ENCODE measurements around the gene CCDC127. TPM values are rescaled to one million over a fixed set of nuclear protein-coding genes. Genes with fewer than 3 reads are reported as not detected.

The CCDC127 gene
- total RNA-seq, 1 experiment from 2014 or later, result 10.5 TPM

DNA sequence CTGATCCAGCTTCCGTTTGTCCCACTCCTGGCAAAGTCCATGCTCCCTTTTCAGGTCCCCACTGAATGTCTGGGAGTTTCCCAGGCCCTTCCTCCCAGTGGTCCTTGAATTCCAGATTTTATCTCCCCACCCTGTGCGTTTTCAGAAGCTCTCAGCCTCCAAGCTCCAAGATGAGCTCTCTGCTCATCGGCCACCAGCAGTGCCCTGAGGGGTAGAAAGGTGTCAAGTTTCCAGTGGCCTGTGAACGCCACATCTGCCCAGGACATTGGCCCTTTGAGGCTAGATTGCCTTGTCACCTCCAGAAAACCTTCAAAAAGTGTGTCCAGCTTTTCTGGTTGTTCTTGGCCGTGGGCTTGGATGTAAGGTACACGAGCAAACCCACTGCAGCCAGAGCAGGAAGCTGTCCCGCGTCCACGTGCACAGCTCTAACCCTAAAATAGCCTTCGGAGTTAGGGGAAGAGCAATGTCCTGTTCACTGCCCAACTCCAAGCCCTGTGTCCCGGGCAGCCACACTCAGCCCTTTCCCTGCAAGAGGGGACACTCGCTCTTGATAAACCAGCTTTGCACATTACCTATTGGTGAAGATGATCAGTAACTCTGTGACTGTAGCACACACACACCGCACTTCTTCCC, 37.6 kb downstream of the CCDC127 start:
- H3K9me3 Mint-ChIP-seq (ENCODE audit: unreplicated experiment), result no peaks in the 10 kb centered on the region
- intact Hi-C loops (cut with micrococcal nuclease; ENCODE audit: unreplicated experiment), result no loop called here
- TF ChIP-seq, protein P1, sequence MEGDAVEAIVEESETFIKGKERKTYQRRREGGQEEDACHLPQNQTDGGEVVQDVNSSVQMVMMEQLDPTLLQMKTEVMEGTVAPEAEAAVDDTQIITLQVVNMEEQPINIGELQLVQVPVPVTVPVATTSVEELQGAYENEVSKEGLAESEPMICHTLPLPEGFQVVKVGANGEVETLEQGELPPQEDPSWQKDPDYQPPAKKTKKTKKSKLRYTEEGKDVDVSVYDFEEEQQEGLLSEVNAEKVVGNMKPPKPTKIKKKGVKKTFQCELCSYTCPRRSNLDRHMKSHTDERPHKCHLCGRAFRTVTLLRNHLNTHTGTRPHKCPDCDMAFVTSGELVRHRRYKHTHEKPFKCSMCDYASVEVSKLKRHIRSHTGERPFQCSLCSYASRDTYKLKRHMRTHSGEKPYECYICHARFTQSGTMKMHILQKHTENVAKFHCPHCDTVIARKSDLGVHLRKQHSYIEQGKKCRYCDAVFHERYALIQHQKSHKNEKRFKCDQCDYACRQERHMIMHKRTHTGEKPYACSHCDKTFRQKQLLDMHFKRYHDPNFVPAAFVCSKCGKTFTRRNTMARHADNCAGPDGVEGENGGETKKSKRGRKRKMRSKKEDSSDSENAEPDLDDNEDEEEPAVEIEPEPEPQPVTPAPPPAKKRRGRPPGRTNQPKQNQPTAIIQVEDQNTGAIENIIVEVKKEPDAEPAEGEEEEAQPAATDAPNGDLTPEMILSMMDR (IDR thresholded peaks at IDR 0.05; ENCODE audit: insufficient read depth in 1 of 2, low read depth in 1 of 2, low read length in 1 of 2, severe bottlenecking in 1 of 2, unreplicated experiment in 1 of 2), result no peak
- H3K36me3 Mint-ChIP-seq (ENCODE audit: insufficient read depth, unreplicated experiment), result peaks cover 11% of the 10 kb centered on the region
- ChIA-PET CTCF (no interaction called here), POLR2A (no interaction called here)
- H3K4me1 Mint-ChIP-seq (ENCODE audit: low read depth, unreplicated experiment), result peaks cover 12% of the 10 kb centered on the region
- no peaks in the 10 kb centered on the region for H3K9me3 ChIP-seq
- H3K27me3 ChIP-seq (replicated peaks; ENCODE audit: control insufficient read depth, insufficient read depth, low read length), result no peaks in the 10 kb centered on the region
- DNase-seq, result no peak
- peaks cover 4% of the 10 kb centered on the region for H3K27me3 Mint-ChIP-seq (ENCODE audit: insufficient read depth, unreplicated experiment)
- peak overlapping the region; percentile 25 for H3K27ac Mint-ChIP-seq (ENCODE audit: unreplicated experiment)
- BruUV-seq (replicated peaks), result no TSS peak
- H3K36me3 ChIP-seq (ENCODE audit: control insufficient read depth, insufficient read depth, low read length), result no peaks in the 10 kb centered on the region
- no peak overlapping the region for H3K4me3 ChIP-seq (ENCODE audit: low read depth, low read length)
- H3K4me1 ChIP-seq, result peaks cover 6% of the 10 kb centered on the region; the same call in 1 of the 2 replicates
- no peak overlapping the region for H3K4me3 Mint-ChIP-seq (ENCODE audit: unreplicated experiment)

DNA sequence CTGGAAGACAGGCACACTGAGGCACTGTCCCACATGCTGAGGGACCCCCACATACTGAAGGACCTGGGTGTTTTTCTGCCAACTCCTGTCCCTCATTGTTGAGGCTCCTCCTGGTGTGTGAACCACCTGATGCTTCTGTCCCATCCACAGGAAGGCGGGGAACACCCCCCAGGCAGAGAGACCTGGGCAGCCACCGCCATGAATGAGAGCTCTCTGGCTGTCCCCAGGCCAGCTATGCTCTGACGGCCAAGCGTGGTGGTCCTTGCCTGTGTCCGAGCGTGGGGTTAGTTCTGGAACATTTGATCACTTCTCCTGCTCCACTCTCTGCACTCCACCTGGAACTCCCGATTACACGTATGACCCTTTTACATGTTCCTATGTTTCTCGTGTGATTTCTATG, 38.6 kb downstream of the CCDC127 start:
- CTCF ChIA-PET, result no interaction called here
- no TSS peak for BruUV-seq (replicated peaks)
- peaks cover 4% of the 10 kb centered on the region for H3K27me3 Mint-ChIP-seq (ENCODE audit: insufficient read depth, unreplicated experiment)

DNA sequence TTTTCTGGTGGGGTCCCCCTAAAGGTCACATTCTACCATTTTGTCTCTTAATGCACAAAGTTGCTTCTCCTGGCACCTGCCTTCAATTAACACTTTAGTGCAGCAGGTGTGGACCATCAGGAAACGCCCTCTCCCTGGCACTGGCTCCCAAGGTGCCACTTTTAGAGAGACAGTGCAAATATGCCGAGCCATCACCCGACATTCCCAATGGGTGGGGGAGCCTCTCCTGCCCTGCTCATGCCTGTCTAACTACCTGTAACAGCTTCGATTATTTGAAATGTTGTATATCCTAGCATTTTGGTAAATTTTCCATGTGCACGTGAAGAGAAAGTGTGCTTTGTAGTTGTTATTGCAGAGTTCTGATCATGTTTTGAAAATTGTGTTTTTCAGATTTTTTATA, 39.8 kb downstream of the CCDC127 start:
- no peak overlapping the region for H3K4me3 ChIP-seq (ENCODE audit: low read depth, low read length)
- BruUV-seq (replicated peaks), result no TSS peak
- H3K4me1 Mint-ChIP-seq (ENCODE audit: low read depth, unreplicated experiment), result peaks cover 12% of the 10 kb centered on the region
- peaks cover 11% of the 10 kb centered on the region for H3K36me3 Mint-ChIP-seq (ENCODE audit: insufficient read depth, unreplicated experiment)
- H3K9me3 ChIP-seq, result no peaks in the 10 kb centered on the region
- no peaks in the 10 kb centered on the region for H3K27me3 ChIP-seq (replicated peaks; ENCODE audit: control insufficient read depth, insufficient read depth, low read length)
- peaks cover 6% of the 10 kb centered on the region; the same call in 1 of the 2 replicates for H3K4me1 ChIP-seq
- POLR2A ChIA-PET, result no interaction called here
- intact Hi-C loops (cut with micrococcal nuclease; ENCODE audit: unreplicated experiment), result no loop called here
- no peak for DNase-seq
- no peak overlapping the region for H3K27ac Mint-ChIP-seq (ENCODE audit: unreplicated experiment)
- CTCF ChIA-PET, result no interaction called here
- H3K36me3 ChIP-seq (ENCODE audit: control insufficient read depth, insufficient read depth, low read length), result no peaks in the 10 kb centered on the region
- H3K27me3 Mint-ChIP-seq (ENCODE audit: insufficient read depth, unreplicated experiment), result peaks cover 4% of the 10 kb centered on the region
- TF ChIP-seq, protein P1 (IDR thresholded peaks at IDR 0.05; ENCODE audit: insufficient read depth in 1 of 2, low read depth in 1 of 2, low read length in 1 of 2, severe bottlenecking in 1 of 2, unreplicated experiment in 1 of 2), result no peak
- no peaks in the 10 kb centered on the region for H3K9me3 Mint-ChIP-seq (ENCODE audit: unreplicated experiment)
- no peak overlapping the region for H3K4me3 Mint-ChIP-seq (ENCODE audit: unreplicated experiment)

More for the DNA sequence above, 38.6 kb downstream of the CCDC127 start:
- Mint-ChIP-seq H3K4me3 (ENCODE audit: unreplicated experiment) (no peak overlapping the region), H3K4me1 (ENCODE audit: low read depth, unreplicated experiment) (peaks cover 12% of the 10 kb centered on the region), H3K27ac (ENCODE audit: unreplicated experiment) (no peak overlapping the region), H3K9me3 (ENCODE audit: unreplicated experiment) (no peaks in the 10 kb centered on the region), H3K36me3 (ENCODE audit: insufficient read depth, unreplicated experiment) (peaks cover 11% of the 10 kb centered on the region)
- no peaks in the 10 kb centered on the region for H3K27me3 ChIP-seq (replicated peaks; ENCODE audit: control insufficient read depth, insufficient read depth, low read length)
- DNase-seq, result no peak
- TF ChIP-seq, protein P1 (IDR thresholded peaks at IDR 0.05; ENCODE audit: insufficient read depth in 1 of 2, low read depth in 1 of 2, low read length in 1 of 2, severe bottlenecking in 1 of 2, unreplicated experiment in 1 of 2), result no peak
- peaks cover 6% of the 10 kb centered on the region; the same call in 1 of the 2 replicates for H3K4me1 ChIP-seq
- no peaks in the 10 kb centered on the region for H3K36me3 ChIP-seq (ENCODE audit: control insufficient read depth, insufficient read depth, low read length)
- H3K9me3 ChIP-seq, result no peaks in the 10 kb centered on the region
- intact Hi-C loops (cut with micrococcal nuclease; ENCODE audit: unreplicated experiment), result no loop called here
- no peak overlapping the region for H3K4me3 ChIP-seq (ENCODE audit: low read depth, low read length)
- POLR2A ChIA-PET, result no interaction called here
